NCI-H82 treated with DMSO at 0.1 percent for 48 hours (cell line): ENCODE results near the gene PKD2.
"Not testable (repeated sequence)": the region's sequence is repeated elsewhere in the genome, so short reads cannot be mapped to it uniquely, and the experiment has no call there.

ENCODE experiments used
- DNase-seq: peaks from one replicate; lab custom pipeline; 2025; ENCODE audit not compliant: unreplicated experiment; lab: John Stamatoyannopoulos, UW

Gene PKD2

DNA sequence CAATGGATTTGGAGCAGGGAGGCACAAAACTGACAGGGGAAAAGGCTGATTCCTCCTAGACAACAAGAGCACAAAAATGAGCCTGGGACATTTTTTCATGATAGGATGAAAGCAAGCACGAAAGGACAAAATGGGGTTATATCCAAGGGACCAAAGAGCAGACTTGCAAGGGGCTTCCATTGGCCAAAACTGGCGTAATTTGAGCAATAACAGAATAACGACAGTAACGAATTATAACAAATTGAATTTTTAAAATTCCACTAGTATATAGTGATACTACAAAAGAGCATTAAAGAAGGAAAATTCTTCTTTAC is 21.6 kb upstream of the PKD2 start:
- DNase-seq = no peak

- no peak for DNase-seq
Measured at GRCh38 chr4:87986508-87986907, 20.9 kb upstream of the PKD2 start.

DNA sequence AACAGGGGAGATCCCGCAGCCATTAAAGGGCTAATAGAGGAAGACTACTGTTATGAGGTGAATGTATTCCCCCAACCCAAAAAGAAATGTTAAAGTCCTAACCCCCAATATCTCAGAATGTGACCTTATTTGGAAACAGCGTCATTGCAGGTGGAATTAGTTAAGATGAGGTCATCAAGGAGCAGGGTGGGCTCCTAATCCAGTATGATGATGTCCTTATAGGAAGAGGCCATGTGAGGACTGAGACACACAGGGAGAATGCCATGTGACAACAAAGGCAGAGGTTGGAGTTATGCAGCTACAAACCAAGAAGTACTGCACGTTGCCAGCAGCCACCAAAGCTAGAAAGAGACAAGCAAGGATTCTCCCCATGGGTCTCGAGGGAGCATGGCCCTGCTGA is 17.7 kb upstream of the PKD2 start:
- no peak for DNase-seq

GRCh38 chr4:87995435-87995834 is 12.0 kb upstream of the PKD2 start:
- no peak for DNase-seq

DNA sequence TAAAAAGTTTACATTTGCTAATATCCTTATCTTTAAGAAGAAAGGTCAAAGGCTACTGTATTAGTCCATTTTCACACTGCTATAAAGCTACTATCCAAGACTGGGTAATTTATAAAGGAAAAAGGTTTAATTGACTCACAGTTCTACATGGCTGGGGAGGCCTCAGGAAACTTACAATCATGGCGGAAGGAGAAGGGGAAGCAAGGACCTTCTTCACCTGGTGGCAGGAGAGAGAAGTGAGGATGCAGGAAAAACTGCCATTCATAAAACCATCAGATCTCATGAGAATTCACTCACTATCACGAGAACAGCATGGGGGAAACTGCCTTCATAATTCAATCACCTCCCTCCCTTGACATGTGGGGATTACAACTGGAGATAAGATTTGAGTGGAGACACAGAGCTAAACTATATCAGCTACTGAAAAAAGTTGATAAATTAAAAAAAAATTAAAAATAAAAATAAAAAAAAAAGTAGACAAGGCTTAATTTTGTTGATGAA is 8.2 kb upstream of the PKD2 start:
- DNase-seq = not testable (repeated sequence)

GRCh38 chr4:88001871-88002270 is 5.6 kb upstream of the PKD2 start:
- DNase-seq = no peak

GRCh38 chr4:88002786-88003185 is 4.6 kb upstream of the PKD2 start:
- DNase-seq = no peak

GRCh38 chr4:88003261-88003660 is 4.2 kb upstream of the PKD2 start:
- no peak for DNase-seq

GRCh38 chr4:88005076-88005475 is 2.4 kb upstream of the PKD2 start:
- no peak for DNase-seq

GRCh38 chr4:88005946-88006345 is 1.5 kb upstream of the PKD2 start:
- no peak for DNase-seq

GRCh38 chr4:88006956-88007303 is 505 bp upstream of the PKD2 start:
- DNase-seq = no peak

GRCh38 chr4:88008122-88008742 is 797 bp downstream of the PKD2 start:
- DNase-seq = no peak

- no peak for DNase-seq
Measured at GRCh38 chr4:88008743-88009171, 1.3 kb downstream of the PKD2 start.

- DNase-seq = no peak
Measured at GRCh38 chr4:88009871-88010270, 2.4 kb downstream of the PKD2 start.

DNA sequence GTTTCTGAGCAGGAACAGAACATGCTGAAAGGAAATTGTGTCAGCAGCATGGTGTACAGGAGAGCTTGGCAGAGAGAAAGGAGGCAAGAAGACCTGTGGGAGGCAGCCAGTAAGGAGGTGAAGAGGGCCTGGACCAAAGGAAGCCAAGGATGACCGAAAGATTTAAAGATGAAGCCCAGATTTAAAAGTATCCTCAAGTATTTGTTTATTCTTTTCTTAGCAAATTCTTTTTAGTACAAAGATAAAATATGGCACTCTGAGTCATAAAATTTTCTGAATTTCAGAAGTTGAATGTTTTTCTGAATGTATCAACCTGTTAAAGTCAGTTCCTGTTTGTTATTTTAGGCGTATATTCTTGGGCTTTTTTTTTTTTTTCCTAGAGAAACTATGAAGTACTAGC is 3.5 kb downstream of the PKD2 start:
- no peak for DNase-seq

DNA sequence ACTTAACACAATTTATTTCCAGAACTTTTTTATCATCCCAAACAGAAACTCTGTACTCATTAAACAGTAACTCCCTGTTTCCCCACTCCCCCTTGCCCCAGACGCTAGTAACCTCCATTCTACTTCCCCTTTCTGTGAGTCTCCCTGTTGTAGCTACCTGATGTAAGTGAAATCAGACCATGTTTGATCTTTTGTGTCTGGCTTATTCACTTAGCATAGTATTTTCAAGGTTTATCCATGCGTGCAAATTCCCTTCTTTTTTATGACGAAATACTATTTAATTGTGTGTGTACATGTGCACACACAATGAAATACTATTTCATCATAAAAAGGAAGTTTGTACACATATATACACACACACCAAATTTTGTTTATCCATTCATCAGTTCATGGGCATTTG is 5.2 kb downstream of the PKD2 start:
- DNase-seq = no peak

- DNase-seq = no peak
Measured at GRCh38 chr4:88014386-88014905, 7.0 kb downstream of the PKD2 start.

DNA sequence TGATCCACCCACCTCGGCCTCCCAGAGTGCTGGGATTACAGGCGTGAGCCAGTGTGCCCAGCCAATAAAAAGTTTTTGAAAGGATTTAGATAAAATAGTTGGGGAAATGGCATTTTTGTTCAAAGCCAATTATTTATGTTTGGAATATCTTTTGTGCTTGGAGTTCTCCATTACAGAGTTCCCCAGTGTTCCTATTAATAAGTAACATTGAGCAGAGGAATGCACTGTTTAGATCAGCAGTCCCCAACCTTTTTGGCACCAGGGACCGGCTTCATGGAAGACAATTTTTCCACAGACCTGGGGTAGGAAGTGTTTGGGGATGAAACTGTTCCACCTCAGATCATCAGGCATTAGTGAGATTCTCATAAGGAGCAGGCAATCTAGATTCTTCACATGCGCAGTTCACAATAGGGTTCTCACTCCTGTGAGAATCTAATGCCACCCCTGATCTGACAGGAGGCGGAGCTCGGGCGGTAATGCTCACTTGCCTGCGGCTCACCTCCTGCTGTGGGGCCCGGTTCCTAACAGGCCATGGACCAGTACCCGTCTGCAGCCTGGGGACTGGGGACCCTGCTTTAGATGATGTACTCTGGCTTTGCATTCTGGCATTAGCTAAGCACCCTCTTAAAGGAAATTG is 8.3 kb downstream of the PKD2 start:
- DNase-seq = no peak

DNA sequence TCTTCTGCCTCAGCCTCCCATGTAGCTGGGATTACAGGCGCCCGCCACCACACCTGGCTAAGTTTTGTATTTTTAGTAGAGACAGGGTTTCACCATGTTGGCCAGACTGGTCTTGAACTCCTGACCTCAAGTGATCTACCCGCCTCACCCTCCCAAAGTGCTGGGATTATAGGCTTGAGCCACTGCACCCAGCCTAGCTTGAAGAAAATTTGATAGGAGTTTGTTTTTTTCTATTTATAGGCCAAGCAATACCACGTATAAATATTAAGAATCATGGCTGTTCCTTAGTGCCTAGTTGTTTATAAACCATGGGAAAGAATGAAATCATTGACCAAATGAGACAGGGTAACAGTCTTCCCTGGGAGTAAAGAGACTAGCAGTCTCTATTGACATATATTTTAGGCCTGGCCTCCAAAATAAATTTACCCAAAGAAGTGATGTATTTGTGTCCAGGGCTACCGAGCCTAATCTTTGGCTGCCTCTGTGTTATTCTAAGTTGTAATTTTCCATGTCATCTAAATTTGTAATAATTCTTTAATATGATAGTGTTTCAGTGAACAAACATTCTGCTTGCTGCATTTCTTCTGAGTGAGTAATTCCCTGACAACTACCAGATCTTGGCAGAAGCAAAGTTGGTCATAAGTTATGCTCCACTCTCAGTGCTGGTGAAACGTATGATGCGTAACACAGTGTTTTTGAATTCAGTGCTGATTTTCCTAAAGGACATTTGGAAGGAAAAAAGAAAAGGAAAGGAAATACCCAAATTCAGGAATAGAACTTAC is 10.3 kb downstream of the PKD2 start:
- no peak for DNase-seq

- no peak for DNase-seq
Measured at GRCh38 chr4:88018466-88018865, 11.0 kb downstream of the PKD2 start.

GRCh38 chr4:88021824-88022223 is 14.4 kb downstream of the PKD2 start:
- no peak for DNase-seq

DNA sequence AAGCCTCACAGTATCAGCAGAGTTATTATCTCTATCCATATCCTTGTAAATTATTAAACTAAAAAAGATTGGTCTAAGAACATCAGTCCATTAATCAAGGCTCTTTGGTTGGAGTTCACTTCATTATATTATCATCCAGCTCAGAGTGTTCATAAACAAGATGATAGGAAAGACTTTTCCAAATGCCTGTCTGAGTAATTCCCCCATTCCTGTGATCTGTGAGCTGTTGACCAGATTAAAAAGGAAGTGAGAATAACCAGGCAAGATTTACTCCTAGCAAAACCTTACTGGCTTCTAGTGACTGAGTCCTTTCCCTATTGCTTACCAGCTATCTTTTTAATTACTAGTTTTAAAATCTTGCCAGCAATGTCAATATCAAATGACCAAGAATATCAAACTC is 14.9 kb downstream of the PKD2 start:
- no peak for DNase-seq
